Small intestine (tissue), 7 donors: Measurements from ENCODE around the gene TANC1. TPM values are rescaled to one million over a fixed set of nuclear protein-coding genes. Genes with fewer than 3 reads are reported as not detected.

Source experiments
- DNase-seq, 2 donors: peaks; one replicate each; pipeline versions ENCODE4 v3.0.0 to v3.0.0-alpha.2; 2013
- FAIRE-seq: peaks from 2 replicates; lab custom pipeline; 2012; peaks lifted over from hg19 to GRCh38; lab: Jason Lieb, UNC
- H3K27ac ChIP-seq, 3 donors: one replicate each; pipeline ENCODE4 v1.5.1; 2013; ENCODE audit warnings: low read length in 2 of 3, mild to moderate bottlenecking in 2 of 3, control low read depth in 1 of 3, inconsistent platforms in 1 of 3, low read depth in 1 of 3, moderate library complexity in 1 of 3
- H3K27me3 ChIP-seq, 3 donors: one replicate each; pipeline ENCODE4 v1.6.1; 2013; ENCODE audit warnings: low read length in 3 of 3, inconsistent platforms in 1 of 3; ENCODE audit not compliant: control insufficient read depth in 3 of 3, insufficient read depth in 3 of 3
- H3K36me3 ChIP-seq, 3 donors: one replicate each; pipeline ENCODE4 v1.6.1; 2013; ENCODE audit warnings: low read length in 3 of 3, inconsistent platforms in 1 of 3, low read depth in 1 of 3, mild to moderate bottlenecking in 1 of 3, moderate library complexity in 1 of 3; ENCODE audit not compliant: control insufficient read depth in 3 of 3, insufficient read depth in 2 of 3
- H3K4me1 ChIP-seq, 3 donors: one replicate each; pipeline ENCODE4 v1.6.1; 2013; ENCODE audit warnings: low read length in 2 of 3, inconsistent platforms in 1 of 3, low read depth in 1 of 3, mild to moderate bottlenecking in 1 of 3, moderate library complexity in 1 of 3; ENCODE audit not compliant: control insufficient read depth in 3 of 3, insufficient read depth in 2 of 3
- H3K4me3 ChIP-seq, 3 donors: one replicate each; pipeline ENCODE4 v1.5.1; 2013; ENCODE audit warnings: low read length in 3 of 3, control low read depth in 1 of 3, inconsistent platforms in 1 of 3, low read depth in 1 of 3, mild to moderate bottlenecking in 1 of 3, moderate library complexity in 1 of 3
- H3K9me3 ChIP-seq, 2 donors: one replicate each; pipeline ENCODE4 v1.6.1; 2013; ENCODE audit warnings: low read depth in 1 of 2, low read length in 1 of 2; ENCODE audit not compliant: control insufficient read depth in 2 of 2, insufficient read depth in 1 of 2
- WGBS, 3 donors: extraction: QIAGEN DNeasy Blood & Tissue Kit; methylation state at CpG; one replicate each; pipeline ENCODE4 v1.1.7; 2013; 5-methylcytosine and 5-hydroxymethylcytosine counted together
- polyA plus RNA-seq, 4 donors: library from polyadenylated mRNA; stranded (reverse) in 3 of 4; unstranded in 1 of 4; fragments of 200-250 nt in 3 of 4; fragments of 120-200 nt in 1 of 4; gene quantifications; one replicate each; pipeline versions ENCODE4 v1.2.1 to v1.2.3, GENCODE V29; 2013
- donor health status: healthy with polysubstance abuse.
- donor health status: control.
- donor health status: control.
- donor health status: Bipolar disorder and iron deficiency.
- donor health status: healthy.

The TANC1 gene
- polyA plus RNA-seq, 4 donors: 7.4 to 14.7 (median 8.8) TPM

GRCh38 chr2:159043710-159044109 is 75.3 kb downstream of the TANC1 start:
- WGBS, 3 donors: 74 to 82% (median 78%) methylated on average over 5 of the region's 5 CpGs
- Histone ChIP-seq H3K27me3 (no peaks in the 10 kb centered on the region), H3K4me3 (no peak overlapping the region), H3K9me3 (peaks cover 0 to 10% of the 10 kb centered on the region in 2 donors), H3K4me1 (peaks cover 0 to 2% (median 0%) of the 10 kb centered on the region in 3 donors), H3K27ac (no peak overlapping the region), H3K36me3 (peaks cover 0 to 26% (median 0%) of the 10 kb centered on the region in 3 donors)
- FAIRE-seq (no peak), DNase-seq (no peak)

GRCh38 chr2:159044804-159045286 is 76.4 kb downstream of the TANC1 start:
- no peak overlapping the region for H3K27ac ChIP-seq
- FAIRE-seq (no peak), DNase-seq (peak in 1 of 2 donors; percentile 45)
- peaks cover 0 to 10% of the 10 kb centered on the region in 2 donors for H3K9me3 ChIP-seq
- H3K4me3 ChIP-seq: no peak overlapping the region
- H3K27me3 ChIP-seq: no peaks in the 10 kb centered on the region
- H3K36me3 ChIP-seq: peaks cover 0 to 30% (median 0%) of the 10 kb centered on the region in 3 donors
- WGBS, 3 donors: 59 to 69% (median 67%) methylated on average over 4 of the region's 4 CpGs
- peaks cover 0 to 2% (median 0%) of the 10 kb centered on the region in 3 donors for H3K4me1 ChIP-seq

GRCh38 chr2:159045545-159046454 is 77.4 kb downstream of the TANC1 start:
- Histone ChIP-seq H3K36me3 (peaks cover 0 to 30% (median 0%) of the 10 kb centered on the region in 3 donors), H3K9me3 (peaks cover 0 to 10% of the 10 kb centered on the region in 2 donors), H3K4me1 (peaks cover 0 to 2% (median 0%) of the 10 kb centered on the region in 3 donors), H3K27ac (no peak overlapping the region), H3K27me3 (no peaks in the 10 kb centered on the region), H3K4me3 (no peak overlapping the region)
- DNase-seq: no peak
- 69 to 77% (median 71%) methylated on average over 11 of the region's 11 CpGs for WGBS, 3 donors
- FAIRE-seq: no peak

GRCh38 chr2:159046966-159047365 is 78.5 kb downstream of the TANC1 start:
- Histone ChIP-seq H3K4me1 (peaks cover 0 to 3% (median 2%) of the 10 kb centered on the region in 3 donors), H3K4me3 (no peak overlapping the region), H3K36me3 (peaks cover 0 to 19% (median 0%) of the 10 kb centered on the region in 3 donors), H3K9me3 (no peaks in the 10 kb centered on the region), H3K27me3 (no peaks in the 10 kb centered on the region), H3K27ac (no peak overlapping the region)
- 67 to 81% (median 76%) methylated on average over 1 of the region's 1 CpG for WGBS, 3 donors
- FAIRE-seq (no peak), DNase-seq (no peak)

- Histone ChIP-seq H3K4me1 (peaks cover 0 to 3% (median 2%) of the 10 kb centered on the region in 3 donors), H3K27me3 (no peaks in the 10 kb centered on the region), H3K9me3 (no peaks in the 10 kb centered on the region), H3K36me3 (peaks cover 0 to 4% (median 0%) of the 10 kb centered on the region in 3 donors), H3K27ac (no peak overlapping the region), H3K4me3 (no peak overlapping the region)
- DNase-seq (no peak), FAIRE-seq (no peak)
- 78 to 92% (median 81%) methylated on average over 1 of the region's 1 CpG for WGBS, 3 donors
These were observed 82.0 kb downstream of the TANC1 start for GRCh38 chr2:159050426-159050825.

GRCh38 chr2:159051133-159051532 is 82.7 kb downstream of the TANC1 start:
- 96 to 98% (median 98%) methylated on average over 3 of the region's 3 CpGs for WGBS, 3 donors
- peaks cover 0 to 3% (median 2%) of the 10 kb centered on the region in 3 donors for H3K4me1 ChIP-seq
- FAIRE-seq (no peak), DNase-seq (no peak)
- H3K4me3 ChIP-seq: no peak overlapping the region
- H3K27me3 ChIP-seq: no peaks in the 10 kb centered on the region
- peaks cover 0 to 4% (median 0%) of the 10 kb centered on the region in 3 donors for H3K36me3 ChIP-seq
- no peaks in the 10 kb centered on the region for H3K9me3 ChIP-seq
- H3K27ac ChIP-seq: no peak overlapping the region

- H3K4me3 ChIP-seq: no peak overlapping the region
- peaks cover 0 to 7% (median 0%) of the 10 kb centered on the region in 3 donors for H3K36me3 ChIP-seq
- no peaks in the 10 kb centered on the region for H3K9me3 ChIP-seq
- DNase-seq (no peak), FAIRE-seq (no peak)
- peaks cover 0 to 3% (median 2%) of the 10 kb centered on the region in 3 donors for H3K4me1 ChIP-seq
- no peak overlapping the region for H3K27ac ChIP-seq
- H3K27me3 ChIP-seq: no peaks in the 10 kb centered on the region
- 67 to 74% (median 70%) methylated on average over 5 of the region's 5 CpGs for WGBS, 3 donors
These were observed 83.2 kb downstream of the TANC1 start for GRCh38 chr2:159051661-159052060.

- no peak overlapping the region for H3K4me3 ChIP-seq
- WGBS, 3 donors: 53 to 68% (median 61%) methylated on average over 5 of the region's 5 CpGs
- H3K4me1 ChIP-seq: peaks cover 0 to 3% (median 0%) of the 10 kb centered on the region in 3 donors
- peaks cover 0 to 7% (median 0%) of the 10 kb centered on the region in 3 donors for H3K36me3 ChIP-seq
- H3K27me3 ChIP-seq: no peaks in the 10 kb centered on the region
- H3K9me3 ChIP-seq: no peaks in the 10 kb centered on the region
- DNase-seq (peak in 1 of 2 donors; percentile 44), FAIRE-seq (no peak)
- no peak overlapping the region for H3K27ac ChIP-seq
These were observed 83.7 kb downstream of the TANC1 start for GRCh38 chr2:159052157-159052601.
